HG03025 (cell line): ENCODE measurements around the gene NFAM1.

Source experiments
- ATAC-seq: cut with Tn5 transposase; IDR thresholded peaks from one replicate; pipeline ENCODE4 v1.9.1; 2021; ENCODE audit warnings: mild to moderate bottlenecking, moderate library complexity; ENCODE audit not compliant: unreplicated experiment, low FRiP score

NFAM1 gene

DNA sequence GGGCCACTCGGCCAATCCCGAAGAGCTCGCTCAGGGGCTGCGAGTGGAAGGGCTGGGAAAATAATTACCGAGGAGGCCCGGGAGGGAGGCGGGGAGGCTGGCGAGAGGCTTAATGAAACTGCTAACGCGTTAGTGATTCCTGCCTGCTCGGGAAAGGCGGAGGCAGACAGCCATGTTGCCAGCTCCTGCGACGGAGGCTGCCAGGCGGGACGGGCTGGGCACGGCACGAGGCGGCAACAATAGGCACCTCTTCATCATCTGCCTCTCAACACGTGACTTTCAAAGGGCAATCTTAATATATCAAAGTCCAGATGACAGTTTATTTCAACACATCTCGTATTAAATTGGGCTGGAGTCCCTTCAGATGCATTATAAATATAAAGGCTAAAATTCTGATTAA lies 93.7 kb downstream of the NFAM1 start:
- no peak for ATAC-seq

DNA sequence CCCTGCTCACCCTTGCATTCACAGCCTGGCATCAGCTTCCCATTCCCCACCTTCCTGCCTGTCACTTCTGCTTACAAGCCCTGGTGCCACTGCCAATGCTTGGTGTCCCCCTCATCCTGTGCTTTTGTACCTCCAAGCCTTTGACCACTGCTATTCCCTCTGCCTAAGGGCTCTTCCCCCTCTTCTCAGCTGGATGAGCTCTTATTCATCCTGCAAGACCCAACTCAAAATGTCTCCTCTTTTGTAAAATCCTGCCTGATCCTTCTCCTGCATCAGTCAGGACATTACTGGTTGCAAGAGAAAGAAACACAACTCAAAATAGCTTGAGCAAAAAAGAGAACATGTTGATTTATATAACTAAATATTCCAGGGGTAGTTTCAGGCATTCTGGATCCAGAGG lies 94.8 kb downstream of the NFAM1 start:
- no peak for ATAC-seq

DNA sequence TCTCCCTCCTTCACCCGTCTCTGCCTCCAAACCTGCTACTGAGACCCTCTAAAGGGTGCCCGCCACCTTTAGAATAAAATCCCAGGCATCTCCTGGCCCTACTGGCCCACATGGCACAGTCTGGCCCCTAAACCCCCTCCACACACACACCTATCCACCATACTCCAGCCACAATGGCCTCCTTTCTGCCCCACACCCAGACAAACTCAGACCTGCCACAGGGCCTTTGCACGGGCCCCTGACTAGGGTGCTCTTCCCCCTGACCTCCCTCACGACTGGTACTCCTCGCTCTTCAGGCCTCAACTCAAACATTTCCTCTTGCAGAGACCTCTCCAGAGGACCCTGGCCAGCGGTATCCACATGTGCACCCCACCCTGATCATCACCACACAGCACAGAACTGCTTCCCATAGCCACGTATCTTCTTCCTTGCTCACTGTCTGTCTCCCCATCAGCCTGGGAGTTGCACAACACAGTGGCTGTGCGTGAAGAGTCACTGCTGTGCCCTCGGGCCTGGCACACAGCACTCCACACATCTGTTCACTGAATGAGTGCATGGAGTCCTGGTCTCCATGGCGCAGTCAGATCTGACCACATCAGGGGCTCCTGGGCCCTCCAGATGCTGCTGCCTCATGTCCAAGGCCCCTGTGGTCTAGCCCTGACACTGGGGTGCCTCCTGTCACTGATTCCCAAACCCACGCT lies 95.5 kb downstream of the NFAM1 start:
- no peak for ATAC-seq

DNA sequence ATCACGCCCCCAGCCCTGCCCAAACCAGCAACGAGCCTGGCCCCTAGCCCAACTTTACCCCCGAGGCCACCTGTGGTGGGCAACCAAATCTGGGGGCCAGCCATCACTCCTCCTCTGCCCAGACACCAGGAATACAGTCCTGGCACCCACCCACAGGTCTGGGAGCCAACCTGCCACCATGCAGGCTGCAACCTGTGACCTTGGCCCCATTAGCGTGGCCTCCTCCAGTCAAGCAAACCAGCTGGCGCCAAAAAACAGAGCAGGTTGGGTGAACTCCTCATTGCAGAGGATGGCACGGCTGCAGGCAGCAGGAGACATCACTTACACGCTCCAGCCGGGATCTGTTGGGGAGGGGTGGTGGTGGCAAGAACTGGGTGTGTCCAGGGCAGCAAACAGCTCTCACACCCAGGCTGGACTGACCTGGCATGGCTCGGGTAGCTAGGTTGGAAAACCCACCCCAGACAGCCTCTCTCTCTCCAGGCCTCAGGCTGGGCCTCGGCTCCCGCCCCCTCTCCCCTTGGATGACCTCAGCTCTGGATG lies 96.3 kb downstream of the NFAM1 start:
- no peak for ATAC-seq

DNA sequence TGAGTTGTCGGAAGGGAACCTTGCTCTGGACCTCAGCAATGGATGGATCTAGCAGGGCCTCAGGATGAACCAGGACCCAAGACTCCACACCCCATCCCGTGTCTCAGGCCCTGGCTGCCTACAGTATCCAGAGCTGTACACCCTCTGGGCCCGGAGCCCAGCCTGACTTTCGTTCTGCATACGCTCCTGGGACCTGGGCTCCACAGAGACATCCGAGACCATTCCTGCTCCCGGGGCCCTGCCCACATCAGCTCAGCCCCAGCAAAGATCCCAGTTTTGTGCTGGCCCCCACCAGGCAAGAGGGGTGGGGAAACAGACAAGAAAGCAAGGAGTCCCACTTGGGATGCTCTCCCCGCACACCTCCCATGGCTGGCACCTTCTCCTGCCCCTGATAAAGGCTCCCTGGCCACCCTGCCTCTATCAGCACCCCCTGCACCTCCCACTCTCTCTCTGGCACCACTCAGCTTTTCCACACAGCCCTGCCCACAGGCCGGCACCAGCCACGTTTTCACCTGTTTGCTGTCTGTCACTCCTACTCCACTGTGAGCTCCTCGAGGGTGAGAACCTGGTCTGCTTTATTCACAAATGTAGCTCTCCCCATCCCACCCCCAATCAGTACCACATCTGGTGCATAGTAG lies 97.2 kb downstream of the NFAM1 start:
- no peak for ATAC-seq

DNA sequence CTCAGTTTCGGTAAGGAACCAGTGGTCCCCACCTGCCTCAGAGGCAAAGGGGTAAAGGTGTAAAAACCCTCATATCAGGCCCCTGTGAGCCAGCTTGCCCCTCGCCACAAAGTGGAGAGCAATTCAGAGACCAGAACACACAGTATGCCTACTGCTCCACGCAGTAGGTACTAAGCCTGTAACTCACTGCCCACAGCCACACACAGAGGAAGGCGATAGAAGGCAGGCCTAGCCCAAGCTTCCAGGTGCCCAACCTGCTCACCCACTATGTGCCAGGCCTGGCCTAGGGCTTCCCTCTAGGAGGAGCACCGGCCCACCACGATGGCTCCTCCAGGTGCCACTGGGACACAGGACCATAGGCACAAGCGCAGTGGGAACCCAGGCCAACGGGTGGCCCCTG lies 98.7 kb downstream of the NFAM1 start:
- ATAC-seq = no peak

DNA sequence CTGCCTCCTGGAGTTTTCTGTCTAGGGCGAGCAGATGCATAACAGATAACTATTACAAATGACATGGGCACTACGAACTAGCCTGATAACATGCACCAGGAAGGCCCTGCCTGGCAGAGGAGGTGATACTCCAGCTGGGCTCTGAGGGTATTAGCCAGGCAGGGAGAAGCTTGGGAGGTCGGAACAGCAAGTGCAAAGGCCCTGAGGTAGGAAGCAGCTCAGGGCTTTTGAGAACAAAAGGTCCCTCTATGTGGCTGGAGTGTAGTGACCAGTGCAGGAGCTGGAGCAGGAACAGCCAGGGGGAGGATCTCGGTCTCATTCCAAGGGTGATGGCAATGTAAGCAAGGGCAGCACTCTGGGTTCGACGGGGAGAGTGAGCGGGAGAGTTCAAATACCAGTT lies 100.1 kb downstream of the NFAM1 start:
- ATAC-seq = no peak

DNA sequence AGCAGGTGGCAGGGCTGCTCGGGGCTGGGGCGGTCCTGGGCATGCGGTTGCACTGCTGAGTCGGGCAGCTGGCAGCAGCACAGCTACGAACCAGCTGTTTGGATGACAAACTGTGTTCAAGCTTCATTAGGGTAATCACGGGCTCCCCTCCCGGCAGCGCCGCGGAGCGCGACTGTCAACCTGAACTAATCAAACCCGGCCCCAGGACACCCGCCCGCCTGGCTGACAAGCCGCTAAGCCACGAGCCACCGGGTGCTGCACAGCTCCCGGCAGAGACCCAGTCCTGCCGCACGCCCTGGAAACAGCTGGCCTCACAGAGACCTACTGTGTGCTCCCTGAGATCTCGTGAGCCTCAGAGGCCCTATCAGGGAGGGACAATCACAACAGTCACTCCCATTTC lies 101.2 kb downstream of the NFAM1 start:
- ATAC-seq = no peak
